ENCODE data around the gene DOLPP1. TPM values are rescaled to one million over a fixed set of nuclear protein-coding genes. Genes with fewer than 3 reads are reported as not detected.

Gene DOLPP1
- total RNA-seq, 2 donors from 2014 or later = 30.1 to 30.4 TPM

- DNase-seq = no peak
- H3K4me1 Mint-ChIP-seq = peaks cover 7% of the 10 kb centered on the region
- H3K27me3 Mint-ChIP-seq (ENCODE audit: insufficient read depth) = no peaks in the 10 kb centered on the region
- peak overlapping the region; percentile 80 for H3K4me3 Mint-ChIP-seq
- peaks cover 3% of the 10 kb centered on the region for H3K4me1 ChIP-seq (ENCODE audit: control insufficient read depth, insufficient read depth, low read length)
- H3K9me3 ChIP-seq (ENCODE audit: control insufficient read depth, low read length) = no peaks in the 10 kb centered on the region
- TF ChIP-seq CTCF (conservative IDR thresholded peaks at IDR 0.05) = no peak
- no peak overlapping the region for H3K4me3 ChIP-seq (ENCODE audit: low read length)
- no peak overlapping the region for H3K27ac Mint-ChIP-seq
- no peaks in the 10 kb centered on the region for H3K27me3 ChIP-seq (ENCODE audit: control insufficient read depth, insufficient read depth, low read length, poor library complexity, severe bottlenecking)
- H3K36me3 ChIP-seq (ENCODE audit: control insufficient read depth, insufficient read depth, low read length) = no peaks in the 10 kb centered on the region
- WGBS, 2 experiments (ENCODE audit: insufficient coverage in 1 of 2, insufficient read length in 1 of 2) = 87 to 89% methylated on average over 17 to 18 of the region's 18 CpGs
- no peaks in the 10 kb centered on the region for H3K36me3 Mint-ChIP-seq (ENCODE audit: low read depth)
- H3K9ac ChIP-seq (ENCODE audit: extremely low read depth, low read length, poor library complexity, severe bottlenecking) = no peak overlapping the region
- H3K27ac ChIP-seq (ENCODE audit: low read depth, low read length) = no peak overlapping the region
- no peaks in the 10 kb centered on the region for H3K9me3 Mint-ChIP-seq
Measured at GRCh38 chr9:129078691-129079503, 2.0 kb upstream of the DOLPP1 start.

GRCh38 chr9:129079829-129080228 is 1.1 kb upstream of the DOLPP1 start:
- Mint-ChIP-seq H3K27ac (peak overlapping the region; percentile 92), H3K36me3 (ENCODE audit: low read depth) (peaks cover 2% of the 10 kb centered on the region), H3K27me3 (ENCODE audit: insufficient read depth) (no peaks in the 10 kb centered on the region), H3K4me3 (peak overlapping the region; percentile 80), H3K9me3 (no peaks in the 10 kb centered on the region), H3K4me1 (peaks cover 7% of the 10 kb centered on the region)
- 87 to 89% methylated on average over 12 to 13 of the region's 13 CpGs for WGBS, 2 experiments (ENCODE audit: insufficient coverage in 1 of 2, insufficient read length in 1 of 2)
- no peak for DNase-seq
- peak overlapping the region; percentile 94 for H3K4me3 ChIP-seq (ENCODE audit: low read length)
- peaks cover 3% of the 10 kb centered on the region for H3K4me1 ChIP-seq (ENCODE audit: control insufficient read depth, insufficient read depth, low read length)
- peaks cover 5% of the 10 kb centered on the region for H3K36me3 ChIP-seq (ENCODE audit: control insufficient read depth, insufficient read depth, low read length)
- peak overlapping the region; percentile 53 for H3K9ac ChIP-seq (ENCODE audit: extremely low read depth, low read length, poor library complexity, severe bottlenecking)
- no peak overlapping the region for H3K27ac ChIP-seq (ENCODE audit: low read depth, low read length)
- H3K9me3 ChIP-seq (ENCODE audit: control insufficient read depth, low read length) = no peaks in the 10 kb centered on the region
- no peaks in the 10 kb centered on the region for H3K27me3 ChIP-seq (ENCODE audit: control insufficient read depth, insufficient read depth, low read length, poor library complexity, severe bottlenecking)
- no peak for TF ChIP-seq CTCF (conservative IDR thresholded peaks at IDR 0.05)

- Mint-ChIP-seq H3K9me3 (no peaks in the 10 kb centered on the region), H3K4me1 (peaks cover 7% of the 10 kb centered on the region), H3K4me3 (peak overlapping the region; percentile 80), H3K36me3 (ENCODE audit: low read depth) (peaks cover 2% of the 10 kb centered on the region), H3K27me3 (ENCODE audit: insufficient read depth) (no peaks in the 10 kb centered on the region), H3K27ac (peak overlapping the region; percentile 92)
- Histone ChIP-seq H3K36me3 (ENCODE audit: control insufficient read depth, insufficient read depth, low read length) (peaks cover 5% of the 10 kb centered on the region), H3K4me1 (ENCODE audit: control insufficient read depth, insufficient read depth, low read length) (peaks cover 3% of the 10 kb centered on the region), H3K27ac (ENCODE audit: low read depth, low read length) (no peak overlapping the region), H3K4me3 (ENCODE audit: low read length) (peak overlapping the region; percentile 94), H3K27me3 (ENCODE audit: control insufficient read depth, insufficient read depth, low read length, poor library complexity, severe bottlenecking) (no peaks in the 10 kb centered on the region), H3K9ac (ENCODE audit: extremely low read depth, low read length, poor library complexity, severe bottlenecking) (peak overlapping the region; percentile 53), H3K9me3 (ENCODE audit: control insufficient read depth, low read length) (no peaks in the 10 kb centered on the region)
- no peak for DNase-seq
- TF ChIP-seq CTCF (conservative IDR thresholded peaks at IDR 0.05) = no peak
- 9 to 16% methylated on average over 12 of the region's 12 CpGs for WGBS, 2 experiments (ENCODE audit: insufficient coverage in 1 of 2, insufficient read length in 1 of 2)
Measured at GRCh38 chr9:129080298-129080600, 662 bp upstream of the DOLPP1 start.
